NOMO-1 (cell line): ENCODE data around the gene SPTBN2.

ENCODE experiments used
- DNase-seq, 2 experiments: peaks; one replicate each; lab custom pipeline; 2025; ENCODE audit not compliant: unreplicated experiment in 2 of 2; lab: John Stamatoyannopoulos, UW

The SPTBN2 gene

DNA sequence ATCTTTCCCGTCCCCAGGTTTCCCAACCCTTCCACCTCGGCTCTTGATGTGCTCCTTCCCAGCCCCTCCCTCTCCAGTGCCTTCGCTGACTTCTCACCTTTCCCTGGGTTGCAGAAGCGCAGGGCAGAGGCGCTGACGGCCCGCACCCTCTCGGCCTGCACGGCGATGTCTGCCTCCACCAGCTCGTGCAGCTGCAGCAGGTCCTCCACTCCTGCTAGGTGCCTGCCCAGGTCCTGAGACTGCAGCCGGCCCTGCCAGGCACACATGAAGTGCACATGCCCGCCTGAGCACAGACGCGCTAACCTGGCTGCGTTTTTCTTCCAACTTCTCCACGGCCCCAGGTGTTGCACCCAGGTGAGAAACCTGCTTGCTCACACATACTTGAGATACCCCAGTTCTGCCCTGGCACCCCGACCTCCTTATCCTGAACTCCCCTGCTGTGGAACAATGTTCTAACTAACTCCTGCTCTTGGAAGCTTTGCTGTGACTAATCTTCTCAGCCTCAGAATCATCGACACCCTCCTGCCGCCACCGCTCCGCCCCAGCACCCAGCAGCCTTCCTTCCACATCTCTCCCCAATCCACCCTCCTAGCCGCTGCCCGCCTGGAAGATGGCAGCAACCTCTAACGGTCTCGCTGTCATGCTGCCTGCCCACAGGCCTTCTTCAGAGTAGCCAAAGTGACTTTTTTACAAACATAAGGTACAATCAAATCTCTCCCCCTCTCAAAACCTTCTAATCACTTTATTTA lies 23.3 kb downstream of the SPTBN2 start:
- no peak for DNase-seq

- DNase-seq = no peak
Observed at GRCh38 chr11:66704659-66705360, 24.2 kb downstream of the SPTBN2 start.

- no peak for DNase-seq
Observed at GRCh38 chr11:66701432-66702240, 27.4 kb downstream of the SPTBN2 start.

DNA sequence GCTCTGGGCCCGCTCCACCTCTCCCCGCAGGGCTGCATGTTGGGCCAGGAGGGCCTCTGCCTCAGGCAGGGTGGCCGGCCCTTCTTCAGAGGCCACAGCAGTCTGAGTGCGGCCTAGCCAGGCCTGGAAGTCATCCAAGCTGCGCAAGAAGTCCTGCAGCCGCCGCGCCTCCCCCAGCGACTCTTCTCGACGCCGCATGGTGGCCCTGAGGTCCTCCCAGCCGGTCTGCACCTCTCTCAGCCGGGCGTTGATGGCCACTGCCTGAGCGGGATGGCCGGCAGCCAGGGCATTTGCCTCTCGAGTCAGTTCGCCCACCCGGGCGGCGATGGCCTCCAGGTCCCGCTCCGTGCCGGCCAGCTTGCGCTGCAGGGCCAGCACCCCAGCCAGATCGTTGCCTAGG lies 28.3 kb downstream of the SPTBN2 start:
- DNase-seq = no peak

DNA sequence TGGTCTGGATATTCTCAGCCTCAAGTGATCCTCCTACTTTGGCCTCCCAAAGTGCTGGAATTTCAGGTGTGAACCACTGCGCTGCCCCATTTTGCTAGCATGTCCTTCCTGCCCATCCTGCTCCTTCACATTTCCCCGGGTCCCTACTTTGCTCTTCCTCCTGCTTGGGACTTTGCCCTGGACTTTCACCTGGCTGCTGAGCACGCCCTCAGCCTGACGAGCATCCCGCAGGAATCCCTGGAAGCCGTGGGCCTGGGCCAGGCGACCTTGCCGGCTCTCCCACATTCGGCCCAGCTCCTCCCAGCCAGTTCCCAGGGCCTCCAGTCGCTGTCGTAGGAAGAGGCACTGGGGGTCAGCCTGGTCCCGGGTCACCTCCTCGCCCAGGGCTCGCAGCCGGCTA lies 28.7 kb downstream of the SPTBN2 start:
- no peak for DNase-seq

DNA sequence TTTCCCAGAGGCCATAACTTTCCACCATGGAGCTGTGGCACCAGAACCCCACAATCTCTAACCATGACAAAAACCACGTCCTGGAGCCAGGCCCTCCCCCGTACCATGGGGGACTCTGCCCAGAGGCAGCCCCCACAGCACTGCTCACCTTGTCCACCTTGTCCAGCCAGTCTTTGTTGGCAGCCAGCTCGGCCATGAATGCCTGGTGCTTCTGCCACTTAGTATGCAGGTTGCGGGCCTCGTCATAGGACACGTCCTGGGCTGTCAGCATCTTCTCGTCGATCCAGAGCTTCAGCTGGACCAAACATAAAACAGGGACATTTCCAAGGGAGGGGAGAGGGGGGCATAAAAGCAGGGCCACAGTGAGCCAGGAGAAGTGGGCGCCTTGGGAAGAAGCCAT lies 30.5 kb downstream of the SPTBN2 start:
- no peak for DNase-seq

DNA sequence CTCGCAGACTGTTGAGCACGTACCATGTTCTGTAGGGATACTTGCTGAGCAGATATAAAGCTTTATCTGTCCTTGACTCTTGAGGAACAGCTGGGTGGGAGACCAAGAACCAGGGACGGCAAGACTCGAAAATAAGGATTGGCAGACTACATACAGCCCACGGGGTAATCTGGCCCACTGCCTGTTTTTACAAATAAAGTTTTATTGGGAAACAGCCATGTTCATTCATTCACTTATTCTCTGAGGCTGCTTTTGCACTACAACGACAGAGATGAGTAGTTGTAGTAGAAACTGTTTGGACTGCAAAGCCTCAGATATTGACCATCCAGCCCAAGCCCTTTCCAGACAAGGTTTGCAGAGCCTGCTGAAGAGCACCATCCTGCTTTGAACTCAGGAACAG lies 31.0 kb downstream of the SPTBN2 start:
- DNase-seq = no peak

DNA sequence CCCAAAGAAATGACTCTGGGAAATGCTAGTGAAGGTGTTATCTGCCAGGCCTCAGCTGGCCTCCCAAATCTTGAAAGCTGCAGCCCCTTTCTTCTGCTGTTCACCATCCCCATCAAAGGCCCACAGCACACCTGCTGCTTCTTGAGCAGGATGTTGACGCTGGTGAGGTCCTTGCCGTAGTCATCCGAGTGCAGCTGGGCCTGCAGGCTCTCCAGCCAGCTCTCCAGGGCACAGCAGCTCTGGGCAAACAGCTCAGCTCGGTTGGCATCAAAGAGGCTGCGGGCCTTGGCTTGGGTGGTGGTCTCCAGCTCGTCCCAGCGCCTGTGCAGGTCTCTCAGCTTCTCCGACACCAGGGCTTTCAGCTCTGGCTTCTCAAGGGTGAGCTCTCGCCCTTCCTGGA lies 32.9 kb downstream of the SPTBN2 start:
- DNase-seq = no peak

GRCh38 chr11:66694732-66695207 lies 34.2 kb downstream of the SPTBN2 start:
- peak; percentile 69 to 82 for DNase-seq

DNA sequence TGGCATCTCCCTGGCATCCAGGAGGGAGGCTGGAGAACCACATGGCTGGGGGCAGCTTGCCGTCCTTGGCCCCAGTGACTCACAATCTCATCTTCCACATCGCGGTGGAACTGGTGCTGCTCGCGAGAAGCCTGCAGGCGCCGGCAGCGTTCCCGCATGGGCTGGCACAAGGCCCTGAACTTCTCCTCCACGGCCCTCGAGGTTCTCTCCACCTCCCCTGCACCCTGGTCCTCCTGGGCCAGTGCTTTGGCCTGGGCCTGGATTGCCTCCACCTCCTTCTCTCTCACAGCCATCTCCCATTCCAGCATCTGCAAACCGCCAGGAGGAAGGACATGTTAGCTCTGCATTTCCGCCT lies 35.0 kb downstream of the SPTBN2 start:
- DNase-seq = no peak

- DNase-seq = no peak
Observed at GRCh38 chr11:66693356-66694055, 35.5 kb downstream of the SPTBN2 start.

DNA sequence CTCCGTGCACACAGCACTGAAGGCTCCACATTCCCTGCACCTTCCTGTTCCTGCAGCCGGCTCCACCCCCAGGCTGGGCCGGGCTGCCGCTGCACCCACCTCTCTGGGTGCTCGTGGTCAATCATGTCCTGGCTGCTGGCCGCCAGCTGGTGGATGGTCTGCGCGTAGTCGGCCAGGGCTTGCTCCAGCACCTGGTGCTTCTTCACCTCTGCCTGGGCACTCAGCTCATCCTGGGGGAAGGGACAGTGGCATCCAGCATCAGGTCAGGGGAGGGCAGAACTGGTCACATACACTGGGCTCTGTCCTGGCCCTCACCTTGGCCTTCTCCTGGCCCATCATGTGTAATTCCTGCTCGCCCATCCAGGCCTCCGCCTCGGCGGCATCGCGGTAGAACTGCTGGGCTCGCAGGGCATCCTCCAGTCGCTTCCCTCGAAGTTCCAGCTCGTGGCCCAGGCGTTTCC lies 36.1 kb downstream of the SPTBN2 start:
- no peak for DNase-seq

DNA sequence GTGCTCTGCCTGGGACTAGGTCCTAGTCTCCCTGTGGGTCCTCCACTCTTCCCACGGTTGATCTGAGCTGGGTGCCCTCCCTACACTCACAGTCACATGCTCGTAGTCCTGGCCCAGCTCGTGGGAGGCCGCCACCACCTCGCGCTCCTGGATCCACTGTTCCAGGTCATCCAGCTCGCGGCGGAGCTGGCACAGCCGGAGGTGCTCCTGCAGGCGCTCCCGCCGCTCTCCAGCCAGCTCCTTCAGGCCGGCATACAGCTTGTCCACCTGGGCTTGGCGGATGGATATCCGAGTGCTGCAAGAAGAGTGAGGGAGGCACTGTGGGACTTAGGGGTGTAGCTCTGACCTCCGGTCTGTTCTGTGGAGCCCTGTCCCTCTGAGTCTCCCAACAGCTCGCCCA lies 36.6 kb downstream of the SPTBN2 start:
- DNase-seq = no peak

GRCh38 chr11:66691311-66691980 lies 37.6 kb downstream of the SPTBN2 start:
- DNase-seq = no peak

DNA sequence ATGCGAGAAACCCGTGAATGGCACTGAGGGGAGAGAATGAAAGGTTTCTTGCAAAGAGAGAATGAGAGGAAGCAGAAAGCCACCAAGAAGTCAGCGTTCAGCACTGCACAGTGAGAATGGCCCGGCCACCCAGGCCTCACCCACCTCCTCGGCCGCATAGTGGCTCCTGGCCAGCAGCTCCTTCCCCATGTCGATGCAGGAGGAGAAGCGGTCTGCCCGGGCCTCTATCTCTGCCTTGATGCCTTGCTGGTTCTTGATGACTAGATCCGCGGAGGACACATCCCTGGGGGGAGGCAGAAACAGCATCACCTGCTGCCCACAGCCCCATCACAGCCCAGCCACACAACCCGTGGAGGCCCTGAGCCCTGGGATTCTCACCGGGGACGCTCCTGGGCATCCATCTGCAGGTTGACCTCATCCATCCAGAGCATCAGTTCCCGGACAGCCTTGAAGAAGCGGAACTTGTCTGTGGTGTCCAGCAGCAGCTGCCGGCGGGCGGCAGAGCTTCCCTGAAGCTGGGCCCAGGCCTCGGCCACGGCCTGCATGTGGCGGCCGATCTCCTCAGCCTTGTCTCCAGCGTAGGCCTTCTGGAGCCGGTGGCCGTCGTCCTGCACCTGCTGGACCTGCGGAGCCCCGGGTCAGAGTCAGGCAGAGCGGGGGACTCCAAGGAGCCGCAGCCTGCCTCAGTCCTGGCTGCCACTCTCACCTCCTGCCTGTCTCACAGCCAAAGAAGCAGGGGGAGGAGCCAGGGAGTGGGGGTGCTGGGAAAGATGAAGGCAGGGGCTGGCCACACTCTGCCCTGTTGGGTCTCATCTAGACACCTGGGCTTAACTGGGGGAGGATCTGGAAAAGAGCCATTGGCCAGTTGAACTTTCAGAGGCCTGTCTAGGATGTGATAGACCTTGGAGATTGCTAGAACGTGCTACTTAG lies 39.1 kb downstream of the SPTBN2 start:
- DNase-seq = no peak

- no peak for DNase-seq
Observed at GRCh38 chr11:66688561-66689534, 40.2 kb downstream of the SPTBN2 start.

- no peak for DNase-seq
Observed at GRCh38 chr11:66687831-66688281, 41.2 kb downstream of the SPTBN2 start.
